Fibroblast of skin of left biceps (primary cell): ENCODE measurements around the gene METRNL.
A peak's percentile ranks its signal among the peaks of the same experiment; 100 is the strongest.
"Not testable (repeated sequence)": the region's sequence is repeated elsewhere in the genome, so short reads cannot be mapped to it uniquely, and the experiment has no call there.

Experiments
- DNase-seq, 2 experiments: peaks; one replicate each; pipeline ENCODE4 v3.0.0-alpha.2; 2013; ENCODE audit warnings: low read depth in 2 of 2

Gene METRNL

DNA sequence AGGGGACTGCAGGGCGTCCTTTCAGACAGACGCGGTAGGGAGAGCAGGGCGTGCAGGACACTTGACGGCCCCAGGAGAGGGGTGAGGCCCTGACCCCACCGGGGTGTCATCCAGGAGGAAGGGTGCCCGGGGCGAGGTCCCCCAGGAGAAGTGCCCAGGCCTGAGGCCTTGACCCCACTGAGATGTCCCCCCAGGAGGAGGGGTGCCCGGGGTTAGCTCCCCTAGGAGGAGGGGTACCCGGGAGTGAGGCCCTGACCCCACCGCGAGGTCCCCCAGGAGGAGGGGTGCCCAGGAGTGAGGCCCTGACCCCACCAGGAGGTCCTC is 27.2 kb upstream of the METRNL start:
- DNase-seq = no peak

DNA sequence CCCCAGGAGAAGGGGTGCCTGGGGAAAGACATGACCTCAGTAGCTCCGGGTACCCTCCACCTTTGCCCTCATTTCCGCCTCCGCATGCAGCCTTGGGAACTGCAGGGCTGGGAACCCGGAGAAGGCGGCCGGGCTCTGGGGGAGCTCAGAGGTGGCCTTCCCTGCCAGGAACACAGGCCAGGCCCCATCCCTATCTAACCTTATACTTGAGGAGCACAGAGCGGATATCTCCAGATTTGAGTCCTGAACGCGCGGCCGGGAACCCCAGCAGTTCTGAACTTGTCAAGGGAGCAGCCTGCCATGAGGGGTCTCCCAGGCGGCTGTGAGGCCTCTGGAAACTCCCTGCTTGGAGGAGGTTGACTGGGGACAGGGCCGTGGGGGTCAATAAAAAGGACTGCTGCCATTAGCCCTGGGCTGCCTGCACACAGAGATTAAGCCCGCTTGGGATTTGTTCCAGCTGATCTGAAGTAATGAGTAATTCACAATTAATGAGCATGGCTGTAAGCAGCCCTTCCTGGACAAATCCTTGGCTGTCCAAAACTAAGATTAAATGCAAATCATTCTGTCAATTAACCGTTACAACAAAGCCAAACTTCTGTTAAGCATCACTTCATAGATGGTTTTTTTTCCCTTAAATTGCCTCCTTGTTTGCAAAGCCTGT is 26.3 kb upstream of the METRNL start:
- DNase-seq = no peak

DNA sequence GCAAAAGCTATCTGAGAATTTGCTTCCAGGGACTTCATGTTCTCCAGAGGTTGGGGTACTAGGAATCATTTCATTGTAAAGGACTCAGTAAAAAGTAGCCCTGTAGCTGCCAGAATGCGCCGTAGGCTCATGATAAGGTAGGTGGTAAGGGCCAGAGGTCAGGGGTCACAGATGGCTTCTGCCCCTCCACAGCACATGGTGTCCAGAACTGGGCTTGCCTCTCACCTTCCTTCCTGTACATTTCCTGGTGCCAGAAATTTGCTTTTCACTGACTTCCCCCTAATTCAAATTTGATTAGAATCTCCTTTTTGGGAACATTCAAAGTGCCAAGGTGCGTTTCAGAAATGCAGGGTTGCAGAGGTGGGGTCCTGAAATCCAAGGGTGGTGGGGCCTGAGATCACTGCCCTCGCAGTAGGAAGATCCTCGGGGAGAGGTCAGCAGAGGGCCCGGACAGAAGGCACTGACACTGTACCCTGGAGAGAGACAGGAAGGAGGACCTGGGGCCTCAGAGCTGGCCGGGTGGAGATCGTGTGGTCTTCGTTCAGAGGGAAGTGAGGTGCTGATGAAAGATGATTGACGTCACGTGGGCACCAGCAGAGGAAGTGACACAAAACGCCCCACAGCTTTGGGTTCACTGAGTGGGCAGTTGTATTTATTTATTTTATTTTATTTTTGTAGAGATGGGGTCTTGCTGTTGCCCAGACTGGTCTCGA is 25.5 kb upstream of the METRNL start:
- DNase-seq = no peak

DNA sequence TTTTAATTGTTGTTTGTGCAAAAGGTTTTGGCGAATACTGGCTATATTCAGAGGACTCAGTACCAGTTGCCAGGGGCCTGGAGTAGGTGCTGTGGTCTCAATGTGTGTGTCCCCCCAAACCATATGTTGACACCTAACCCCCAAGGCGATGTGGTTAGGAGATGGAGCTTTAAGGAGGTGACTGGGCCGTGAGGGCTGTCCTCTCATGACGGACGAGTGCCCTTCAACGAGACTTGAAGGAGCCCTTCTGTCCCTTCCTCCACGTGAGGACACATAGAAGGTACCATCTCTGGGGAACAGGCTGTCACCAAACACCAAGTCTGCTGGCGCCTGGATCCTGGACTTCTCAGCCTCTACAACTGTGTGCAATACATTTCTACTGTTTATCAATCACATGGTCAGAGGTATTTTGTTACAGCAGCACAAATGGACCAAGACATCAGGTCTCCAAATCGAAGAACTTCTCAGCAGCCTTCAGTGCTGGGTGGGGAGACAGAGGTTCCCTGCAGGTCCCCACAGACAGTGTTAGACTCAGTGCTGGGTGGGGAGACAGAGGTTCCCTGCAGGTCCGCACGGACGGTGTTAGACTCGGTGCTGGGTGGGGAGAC is 24.8 kb upstream of the METRNL start:
- DNase-seq = no peak

DNA sequence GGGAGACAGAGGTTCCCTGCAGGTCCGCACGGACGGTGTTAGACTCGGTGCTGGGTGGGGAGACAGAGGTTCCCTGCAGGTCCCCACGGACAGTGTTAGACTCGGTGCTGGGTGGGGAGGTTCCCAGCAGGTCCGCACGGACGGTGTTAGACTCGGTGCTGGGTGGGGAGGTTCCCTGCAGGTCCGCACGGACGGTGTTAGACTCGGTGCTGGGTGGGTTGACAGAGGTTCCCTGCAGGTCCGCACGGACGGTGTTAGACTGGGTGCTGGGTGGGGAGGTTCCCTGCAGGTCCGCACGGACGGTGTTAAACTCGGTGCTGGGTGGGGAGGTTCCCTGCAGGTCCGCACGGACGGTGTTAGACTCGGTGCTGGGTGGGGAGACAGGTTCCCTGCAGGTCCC is 24.2 kb upstream of the METRNL start:
- not testable (repeated sequence) for DNase-seq

DNA sequence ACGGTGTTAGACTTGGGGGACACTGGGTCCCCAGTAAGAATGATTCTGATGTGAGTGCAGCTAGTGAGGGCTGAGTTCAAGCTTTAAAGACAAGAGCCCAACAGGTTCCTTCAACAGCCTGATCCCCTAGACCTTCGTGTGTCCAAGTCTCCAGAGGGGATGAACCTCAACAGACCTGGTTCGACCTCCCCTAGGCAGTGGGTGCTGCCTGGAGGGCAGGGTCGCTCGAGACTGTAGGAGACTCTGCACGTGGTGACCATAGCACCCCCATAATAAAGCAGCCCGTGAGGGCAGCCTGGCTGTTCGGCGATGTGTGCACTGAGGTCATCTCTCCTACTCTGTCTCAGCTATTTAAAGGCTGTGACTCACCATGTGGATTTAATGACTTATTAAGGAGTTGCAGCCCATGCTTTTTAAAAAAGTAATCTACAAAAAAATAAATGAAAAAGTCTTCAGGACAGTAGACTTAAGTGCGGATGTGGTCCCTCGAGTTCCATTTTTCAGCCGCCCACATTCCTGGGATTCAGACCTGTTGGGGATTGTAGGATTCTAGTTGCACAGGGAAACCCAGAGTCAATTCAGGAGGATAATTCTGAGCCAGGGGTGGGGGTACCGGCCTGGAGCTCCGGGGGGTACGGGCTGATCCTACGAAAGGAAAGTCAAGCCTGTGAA is 23.4 kb upstream of the METRNL start:
- peak; percentile 31 to 33 for DNase-seq

DNA sequence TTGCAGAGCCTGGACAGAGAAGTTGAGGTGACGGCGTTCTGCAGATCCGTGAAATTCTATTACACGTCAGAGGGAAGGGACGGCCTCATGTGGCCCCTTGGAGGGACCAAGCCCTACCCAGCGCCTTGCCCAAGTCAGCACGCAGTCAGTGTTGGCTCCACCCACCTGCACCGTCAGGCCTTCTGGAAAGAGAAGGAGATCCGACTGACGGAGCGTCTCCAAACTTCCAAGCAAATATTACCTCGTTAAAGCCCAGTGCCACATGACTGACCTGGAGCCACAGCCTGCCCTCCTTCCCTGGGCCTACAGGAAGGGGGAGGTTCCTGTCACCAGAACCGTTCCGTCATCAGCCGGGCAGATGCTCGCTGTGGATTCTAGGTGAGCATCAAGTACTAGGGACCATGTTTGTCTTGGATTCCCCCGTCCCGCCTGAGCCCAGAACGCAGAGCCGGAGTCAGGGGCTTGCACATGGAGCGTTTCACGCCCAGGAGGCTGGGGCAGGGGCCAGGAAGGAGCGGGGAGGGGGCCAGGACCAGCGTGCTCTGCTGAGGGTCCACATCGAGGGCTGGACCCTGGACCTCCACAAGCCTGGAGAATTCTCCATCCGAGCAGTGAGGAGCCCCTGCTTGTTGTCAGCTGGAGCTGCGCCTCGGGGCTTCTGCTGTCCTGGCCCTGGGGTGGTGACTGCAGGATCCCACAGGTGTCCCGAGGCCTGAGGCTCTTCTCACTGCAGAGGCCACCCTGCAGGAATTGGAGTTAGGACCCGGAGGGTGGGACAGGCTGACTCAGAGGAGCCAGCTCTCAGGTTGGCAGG is 22.6 kb upstream of the METRNL start:
- no peak for DNase-seq

DNA sequence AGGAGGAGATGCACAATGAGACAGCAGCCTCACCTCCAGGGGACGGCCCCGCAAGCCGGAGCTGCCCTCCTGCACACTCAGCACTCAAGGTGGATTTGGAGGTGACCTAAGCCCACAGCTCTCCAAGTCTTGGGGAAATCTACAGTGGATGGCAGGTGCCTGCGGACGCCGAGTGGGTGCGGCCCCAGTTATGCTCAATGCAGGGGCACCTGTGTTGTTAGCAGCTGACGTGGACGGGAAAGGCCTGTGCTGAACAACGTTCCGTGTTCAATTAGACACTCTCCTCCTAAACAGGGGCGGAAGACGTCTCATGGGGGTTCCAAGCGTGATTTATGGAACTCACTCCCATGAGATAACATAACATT is 22.0 kb upstream of the METRNL start:
- DNase-seq = no peak

DNA sequence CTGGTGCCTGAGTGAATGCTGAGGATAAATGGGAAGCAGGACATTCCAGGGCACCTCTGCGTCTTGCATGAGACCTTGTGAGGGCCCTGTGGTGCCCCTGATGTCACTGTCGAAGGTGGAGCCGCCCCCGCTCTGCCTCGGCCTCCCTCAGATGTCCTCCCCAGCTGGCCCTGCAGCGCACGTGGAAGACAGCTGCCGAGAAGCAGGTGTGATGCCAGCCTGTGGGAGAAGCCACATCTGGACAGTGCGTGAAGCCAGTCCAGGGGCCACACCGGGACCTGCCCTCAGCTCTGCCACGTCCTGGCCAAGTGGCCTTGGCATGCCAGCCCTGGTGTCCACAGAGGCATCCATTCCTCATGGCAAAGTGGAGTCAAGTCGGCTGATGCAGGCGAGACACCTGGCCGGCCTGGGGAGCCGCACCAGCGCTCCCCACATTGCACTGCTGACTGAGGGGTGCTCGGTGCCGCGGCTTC is 21.6 kb upstream of the METRNL start:
- no peak for DNase-seq

DNA sequence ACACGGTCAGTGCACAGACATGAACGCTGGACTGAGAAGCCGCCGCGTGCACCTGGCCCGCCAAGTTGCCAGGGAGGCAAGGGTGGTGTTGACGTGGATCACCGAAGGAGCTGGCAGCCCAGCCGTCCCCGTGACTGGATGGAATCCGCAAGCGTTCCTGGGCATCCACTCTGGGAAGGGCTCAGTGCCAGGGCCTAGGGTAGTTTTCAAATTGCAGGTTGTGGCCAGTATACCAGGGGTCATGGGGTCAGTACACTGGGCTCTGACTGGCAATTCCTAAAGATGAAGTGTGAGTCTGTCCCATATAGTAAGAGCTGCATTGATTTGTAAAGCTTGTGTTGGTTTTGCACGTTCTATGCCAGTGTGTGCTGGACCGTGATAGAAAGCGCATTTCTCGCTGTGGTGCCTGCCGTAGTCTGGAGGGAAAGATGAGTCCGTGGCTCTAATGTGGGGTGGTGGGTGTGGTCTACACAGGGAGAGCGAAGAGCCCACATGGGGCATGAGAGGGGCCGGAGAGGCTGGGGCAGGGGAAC is 21.1 kb upstream of the METRNL start:
- no peak for DNase-seq

DNA sequence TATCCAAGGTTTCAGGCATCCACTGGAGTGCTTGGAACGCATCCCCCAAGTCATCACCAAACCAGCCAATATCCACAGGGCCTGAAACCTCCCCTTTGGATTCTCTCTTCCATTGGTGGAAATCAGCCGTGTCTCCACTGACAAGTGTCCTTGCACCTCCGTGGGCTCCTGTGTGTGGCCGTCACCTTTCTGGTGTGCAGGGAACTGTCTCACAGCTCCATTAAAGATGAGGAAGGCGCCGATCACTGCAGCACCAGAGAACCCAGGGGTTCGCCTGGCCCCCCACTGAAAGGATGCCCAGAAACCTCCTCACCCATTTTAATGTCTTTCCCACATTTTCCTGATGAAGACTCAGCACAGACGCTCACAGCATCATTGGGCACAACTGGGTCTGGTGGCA is 17.8 kb upstream of the METRNL start:
- DNase-seq = no peak

DNA sequence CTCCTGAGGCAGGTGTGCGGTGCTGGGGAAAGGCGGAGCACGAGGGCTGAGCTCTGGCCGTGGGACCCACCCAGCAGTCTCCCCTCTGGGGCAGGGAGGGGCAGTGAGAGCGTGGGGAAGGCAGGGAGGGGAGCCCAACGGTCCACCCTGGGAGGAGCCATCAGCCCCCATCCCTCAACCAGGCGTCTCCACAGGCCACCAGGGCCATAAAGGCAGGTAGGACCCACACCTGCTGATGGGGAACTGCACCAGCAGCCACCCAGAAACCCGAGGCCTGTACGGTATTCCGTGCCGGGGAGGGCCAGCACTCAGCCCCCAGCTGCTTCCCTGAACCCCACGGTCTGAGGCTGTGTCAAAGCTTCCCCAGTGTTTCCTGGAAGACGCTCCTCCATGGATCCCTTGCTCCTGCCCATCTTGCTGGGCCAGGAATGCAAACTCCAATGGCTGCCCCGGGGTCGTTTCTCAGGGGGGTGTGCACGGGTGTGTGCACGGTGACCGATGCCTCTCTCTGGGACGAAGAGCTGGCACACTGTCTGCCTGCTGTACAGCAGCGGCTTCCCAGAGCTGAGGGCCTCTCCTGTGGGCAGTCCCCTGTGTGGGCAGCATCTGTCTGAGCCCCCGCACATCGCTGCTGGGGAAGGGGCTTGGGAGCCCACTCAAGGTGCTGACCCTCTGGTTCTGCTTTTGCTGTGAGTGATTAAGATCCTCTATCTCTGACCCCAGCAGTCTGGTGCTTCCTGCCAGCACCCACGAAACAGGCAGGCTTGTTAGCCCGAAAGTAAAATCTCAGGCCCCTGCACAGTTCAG is 17.2 kb upstream of the METRNL start:
- DNase-seq = no peak

DNA sequence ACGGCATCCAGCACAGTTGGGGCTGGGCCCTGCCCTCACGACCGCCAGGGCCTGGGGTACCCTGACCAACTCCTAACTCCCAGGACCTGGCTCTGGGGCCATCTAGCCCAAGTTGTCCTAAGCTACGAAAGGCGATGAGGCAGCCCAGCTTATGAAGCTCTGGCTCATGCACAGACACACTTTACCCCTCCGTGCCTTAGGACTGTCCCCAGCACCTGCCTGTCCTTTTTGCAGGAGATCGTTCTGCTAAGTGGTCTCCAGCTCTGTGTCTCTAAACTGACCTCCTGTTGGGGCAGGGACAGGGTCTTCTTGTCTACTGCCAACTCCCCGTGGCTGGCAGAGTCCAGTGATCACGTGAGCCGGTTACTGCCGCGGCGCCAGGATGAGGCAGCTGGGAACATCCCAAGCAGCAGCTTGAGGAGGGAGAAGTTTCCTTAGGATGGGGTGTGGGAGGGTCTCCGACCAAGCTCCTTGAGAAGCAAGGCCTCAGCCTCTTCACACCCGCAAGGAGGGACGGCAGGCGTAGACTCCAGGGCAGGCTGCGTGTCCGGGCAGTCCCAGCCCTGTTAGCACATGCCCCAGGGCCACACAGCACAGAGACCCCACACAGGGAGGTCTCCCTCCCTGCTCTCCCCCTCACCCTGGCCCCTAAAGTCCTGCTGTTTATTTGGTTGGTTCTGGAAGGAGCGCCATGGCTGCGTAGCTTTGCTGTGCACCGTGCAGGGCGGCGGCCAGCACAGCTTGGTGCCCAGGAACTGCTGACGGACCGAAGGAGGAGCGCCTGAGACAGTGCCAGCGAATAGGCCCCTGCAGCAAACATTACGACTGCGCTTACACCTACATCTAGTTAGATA is 16.4 kb upstream of the METRNL start:
- no peak for DNase-seq

DNA sequence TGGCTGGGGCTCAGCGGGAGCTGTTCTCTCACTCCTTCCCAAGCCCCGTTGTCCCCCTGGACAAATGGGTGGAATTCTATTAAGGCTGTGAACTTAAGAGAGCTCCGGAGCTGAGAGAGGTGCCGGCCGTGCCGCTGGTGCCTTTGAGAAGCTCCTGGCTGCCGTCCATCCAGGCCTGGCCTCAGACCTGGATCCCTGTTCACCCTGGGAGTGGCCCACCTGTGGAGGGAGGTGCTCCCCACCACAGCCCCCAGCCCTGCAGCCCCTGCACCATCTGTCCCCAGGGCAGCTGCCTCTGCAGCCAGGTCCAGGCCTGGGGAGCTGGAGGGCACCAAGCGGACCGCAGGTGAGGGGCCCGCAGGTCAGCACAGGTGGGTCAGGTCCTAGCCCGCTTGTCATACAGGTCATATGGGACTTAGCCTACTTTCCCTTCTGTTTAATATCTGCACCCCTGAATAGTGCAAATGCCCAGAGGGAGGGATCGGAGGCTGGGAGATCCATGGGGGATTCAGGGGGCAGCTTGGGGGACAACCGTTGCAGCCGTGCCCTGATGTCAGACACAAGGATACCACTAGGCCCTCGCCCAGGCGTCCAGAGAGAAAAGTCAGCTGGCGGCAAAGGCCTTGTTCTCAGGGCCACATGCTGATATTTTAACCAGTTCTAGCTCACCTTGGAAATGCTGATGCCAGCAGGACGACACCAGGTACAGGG is 15.2 kb upstream of the METRNL start:
- DNase-seq = no peak

DNA sequence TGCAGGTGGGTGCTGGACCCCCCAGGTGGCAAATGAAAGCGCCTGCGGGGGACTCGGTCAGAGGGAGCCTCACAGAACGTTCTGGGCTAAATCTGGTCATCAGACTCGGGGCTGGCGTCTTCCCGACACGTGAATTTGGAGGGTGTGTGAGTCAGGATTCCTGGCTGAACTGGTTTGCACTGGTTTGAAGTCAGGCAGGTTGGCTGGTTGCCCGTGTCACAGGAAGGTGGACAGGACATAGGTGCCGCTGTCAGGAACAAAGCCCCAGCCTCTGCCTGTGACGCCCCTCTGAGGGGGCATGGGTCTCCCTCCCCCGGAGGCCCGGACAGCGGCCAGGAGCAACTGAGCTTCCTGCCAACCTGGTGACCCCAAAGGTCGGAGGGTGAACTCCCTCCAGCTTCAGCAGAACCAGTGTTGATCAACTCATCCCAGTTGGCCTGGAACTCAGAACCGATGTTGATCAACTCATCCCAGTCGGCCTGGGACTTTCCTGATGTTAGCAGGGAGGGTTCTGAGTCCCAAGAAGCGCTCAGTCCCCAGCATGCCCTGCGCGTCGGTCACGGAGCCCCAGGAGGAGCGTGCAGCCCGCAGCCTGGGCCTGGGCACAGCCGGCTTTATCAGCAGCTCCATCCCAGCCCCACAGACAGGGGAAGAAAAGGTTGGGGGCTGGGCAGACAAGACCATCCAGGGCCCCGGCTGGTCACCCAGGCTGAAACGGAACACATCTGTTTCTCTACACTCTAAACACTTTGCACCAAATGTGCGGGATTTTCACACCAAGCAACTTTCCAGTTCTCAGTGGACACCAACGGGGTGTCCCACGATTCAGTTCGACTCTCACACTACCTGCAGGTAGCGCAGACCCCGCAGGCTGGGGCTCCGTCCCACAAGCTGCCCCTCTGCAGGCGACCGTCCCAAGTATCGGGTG is 14.4 kb upstream of the METRNL start:
- DNase-seq = no peak

DNA sequence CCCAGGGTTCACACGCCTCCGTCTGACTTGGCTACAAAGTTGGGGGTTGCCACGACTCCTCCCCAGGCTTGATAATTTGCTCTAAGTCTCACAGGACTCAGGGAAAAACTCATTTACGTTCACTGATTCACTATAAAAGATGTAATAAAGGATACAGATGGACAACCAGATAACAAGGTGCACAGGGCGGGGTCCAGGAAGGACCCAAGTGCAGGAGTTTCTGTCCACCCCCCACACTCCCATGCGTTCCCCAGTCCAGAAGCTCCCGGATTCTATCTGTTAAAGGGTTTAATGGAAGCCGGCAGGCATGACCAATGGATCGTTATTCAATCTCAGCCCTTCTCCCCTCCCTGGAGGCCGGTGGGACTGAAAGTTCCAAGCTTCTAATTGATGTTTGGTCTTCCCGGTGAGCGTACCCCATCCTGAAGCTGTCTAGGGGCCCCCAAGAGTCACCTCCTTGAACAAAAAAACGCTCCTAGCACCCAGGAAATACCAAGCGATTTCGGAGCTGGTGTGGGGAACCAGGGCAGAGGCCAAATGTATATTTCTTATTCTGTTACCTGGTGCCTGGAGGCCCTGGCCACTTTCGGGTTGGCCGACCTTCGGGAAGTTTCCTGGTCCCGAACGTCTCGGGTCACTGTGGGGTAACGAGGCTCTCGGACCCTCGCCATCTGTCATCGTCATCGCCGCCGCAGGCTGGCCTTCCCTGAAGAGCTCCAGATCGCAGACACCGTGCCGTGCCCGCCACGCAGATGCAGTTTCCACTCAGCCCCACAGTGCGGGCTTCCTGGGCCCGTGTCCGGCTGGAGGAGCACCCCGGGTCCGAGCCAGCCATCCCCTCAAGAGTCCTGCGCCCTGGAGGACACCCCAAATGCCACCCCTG is 13.5 kb upstream of the METRNL start:
- no peak for DNase-seq

DNA sequence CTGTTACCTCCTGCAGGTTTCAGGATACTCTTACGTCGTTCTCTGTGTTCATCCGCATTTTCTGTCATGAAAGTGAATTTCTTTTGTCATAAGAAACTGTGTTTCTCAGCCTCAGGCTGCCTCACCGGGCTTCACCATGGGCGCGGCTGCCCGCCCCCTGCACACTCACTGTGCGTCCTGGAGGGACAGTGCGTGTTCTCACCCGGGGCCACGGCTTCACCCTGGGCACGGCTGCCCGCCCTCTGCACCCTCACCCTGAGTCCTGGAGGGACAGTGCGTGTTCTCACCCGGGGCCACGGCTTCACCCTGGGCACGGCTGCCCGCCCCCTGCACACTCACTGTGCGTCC is 12.9 kb upstream of the METRNL start:
- DNase-seq = not testable (repeated sequence)
